GM23338 (cell line): ENCODE measurements around the gene POLR1E. TPM values are rescaled to one million over a fixed set of nuclear protein-coding genes. Genes with fewer than 3 reads are reported as not detected.

Source experiments
- ATAC-seq: fragments of 200-7000 bp; cut with Tn5 transposase; 3 replicates; pipeline ENCODE4 v1.9.1; 2020
- DNase-seq: peaks from one replicate; pipeline ENCODE4 v3.0.0-alpha.2; 2015; ENCODE audit warnings: low spot score
- H2AFZ ChIP-seq: fragments of 200-600 bp; sonication (generic); 2 replicates; pipeline ENCODE4 v1.8.0; 2016; ENCODE audit warnings: antibody characterized with exemption, mild to moderate bottlenecking, moderate library complexity
- H3F3A ChIP-seq: fragments of 200-600 bp; sonication (generic); replicated peaks from 2 replicates; pipeline ENCODE4 v1.8.0; 2017; ENCODE audit warnings: antibody characterized with exemption, mixed run types, low read depth
- H3K27ac ChIP-seq: fragments of 200-600 bp; sonication (generic); 2 replicates; pipeline ENCODE4 v1.6.1; 2016; ENCODE audit warnings: low read depth
- H3K27me3 ChIP-seq: fragments of 200-600 bp; sonication (generic); 2 replicates; pipeline ENCODE4 v1.8.0; 2016; ENCODE audit warnings: mild to moderate bottlenecking, mixed run types, moderate library complexity; ENCODE audit not compliant: insufficient read depth
- H3K36me3 ChIP-seq: fragments of 200-600 bp; sonication (generic); 2 replicates; pipeline ENCODE4 v1.8.0; 2016; ENCODE audit warnings: mild to moderate bottlenecking; ENCODE audit not compliant: insufficient read depth
- H3K4me1 ChIP-seq: fragments of 200-600 bp; sonication (generic); 2 replicates; pipeline ENCODE4 v1.8.0; 2016; ENCODE audit warnings: mild to moderate bottlenecking, moderate library complexity; ENCODE audit not compliant: insufficient read depth
- H3K4me2 ChIP-seq: fragments of 200-600 bp; sonication (generic); 2 replicates; pipeline ENCODE4 v1.7.1; 2017; ENCODE audit warnings: mixed run types
- H3K4me3 ChIP-seq: fragments of 200-600 bp; sonication (generic); 2 replicates; pipeline ENCODE4 v1.6.1; 2016; ENCODE audit warnings: mixed run types
- H3K79me2 ChIP-seq: fragments of 200-600 bp; sonication (generic); replicated peaks from 2 replicates; pipeline ENCODE4 v1.8.0; 2017; ENCODE audit warnings: mild to moderate bottlenecking; ENCODE audit not compliant: insufficient read depth
- H3K9me2 ChIP-seq: fragments of 200-600 bp; sonication (generic); 2 replicates; pipeline ENCODE4 v1.8.0; 2017; ENCODE audit not compliant: insufficient read depth
- H4K20me1 ChIP-seq: fragments of 200-600 bp; sonication (generic); replicated peaks from 2 replicates; pipeline ENCODE4 v1.8.0; 2017; ENCODE audit warnings: mild to moderate bottlenecking; ENCODE audit not compliant: insufficient read depth
- H3K27ac Mint-ChIP-seq: 2 replicates; pipeline ENCODE4 v1.8.0; 2020; ENCODE audit warnings: inconsistent platforms, mild to moderate bottlenecking, moderate library complexity, mixed read lengths
- H3K27me3 Mint-ChIP-seq: 3 replicates; pipeline ENCODE4 v1.8.0; 2022; ENCODE audit warnings: low read depth, mild to moderate bottlenecking, moderate library complexity, mixed read lengths, inconsistent platforms; ENCODE audit not compliant: insufficient read depth, poor library complexity
- H3K36me3 Mint-ChIP-seq: 3 replicates; pipeline ENCODE4 v1.8.0; 2021; ENCODE audit warnings: low read depth, mild to moderate bottlenecking, inconsistent platforms, moderate library complexity, mixed read lengths
- H3K4me1 Mint-ChIP-seq: 3 replicates; pipeline ENCODE4 v1.8.0; 2020; ENCODE audit warnings: mild to moderate bottlenecking, inconsistent platforms, mixed read lengths
- H3K4me3 Mint-ChIP-seq: 3 replicates; pipeline ENCODE4 v1.8.0; 2021; ENCODE audit warnings: moderate library complexity, mild to moderate bottlenecking, inconsistent platforms, mixed read lengths
- H3K9me3 Mint-ChIP-seq: 3 replicates; pipeline ENCODE4 v1.8.0; 2020; ENCODE audit warnings: moderate library complexity, mild to moderate bottlenecking, inconsistent platforms, mixed read lengths
- CREB1 ChIP-seq: fragments of 250-450 bp; sonication (Bioruptor Pico); IDR thresholded peaks from 2 replicates; pipeline ENCODE4 v1.5.0; 2020; ENCODE audit warnings: low read depth, mild to moderate bottlenecking, moderate library complexity
- CTCF ChIP-seq, 2 experiments: fragments of 200-600 bp in 1 of 2; sonication (generic) in 1 of 2; conservative IDR thresholded peaks; 2 replicates each; pipeline versions ENCODE4 v1.5.1 to v1.6.1; 2016 to 2017; ENCODE audit warnings: antibody characterized with exemption in 2 of 2, low read depth in 2 of 2, mild to moderate bottlenecking in 2 of 2, moderate library complexity in 1 of 2
- ETS1 ChIP-seq: IDR thresholded peaks from 2 replicates; pipeline ENCODE4 v1.6.1; 2016; ENCODE audit warnings: antibody characterized with exemption
- EZH2 ChIP-seq: fragments of 200-600 bp; sonication (generic); IDR thresholded peaks from one replicate; pipeline ENCODE4 v1.8.0; 2017; ENCODE audit warnings: antibody characterized with exemption, mild to moderate bottlenecking, low read depth; ENCODE audit not compliant: unreplicated experiment
- EZH2phosphoT487 ChIP-seq: fragments of 200-600 bp; sonication (generic); IDR thresholded peaks from one replicate; pipeline ENCODE4 v1.8.1; 2018; ENCODE audit warnings: antibody characterized with exemption; ENCODE audit not compliant: unreplicated experiment
- JUNB ChIP-seq: IDR thresholded peaks from one replicate; pipeline ENCODE4 v1.6.1; 2016; ENCODE audit warnings: antibody characterized with exemption; ENCODE audit not compliant: unreplicated experiment
- NANOG ChIP-seq: IDR thresholded peaks from 2 replicates; pipeline ENCODE4 v1.6.1; 2016; ENCODE audit warnings: antibody characterized with exemption, borderline replicate concordance
- POLR2AphosphoS5 ChIP-seq: IDR thresholded peaks from 2 replicates; pipeline ENCODE4 v1.6.1; 2016; ENCODE audit warnings: antibody characterized with exemption, low read depth
- REST ChIP-seq: IDR thresholded peaks from one replicate; pipeline ENCODE4 v1.6.1; 2018; ENCODE audit warnings: antibody characterized with exemption; ENCODE audit not compliant: unreplicated experiment
- STAT1 ChIP-seq: IDR thresholded peaks from one replicate; pipeline ENCODE4 v1.6.1; 2016; ENCODE audit warnings: antibody characterized with exemption; ENCODE audit not compliant: unreplicated experiment
- ZNF114 ChIP-seq: fragments of 250-450 bp; sonication (Bioruptor Pico); IDR thresholded peaks from 2 replicates; pipeline ENCODE4 v1.5.0; 2020; ENCODE audit warnings: mild to moderate bottlenecking, moderate library complexity
- ZNF331 ChIP-seq: fragments of 250-450 bp; sonication (Bioruptor Pico); IDR thresholded peaks from 2 replicates; pipeline ENCODE4 v1.5.0; 2020; ENCODE audit warnings: low read depth, mild to moderate bottlenecking, moderate library complexity
- ZNF462 ChIP-seq: fragments of 250-450 bp; sonication (Bioruptor Pico); IDR thresholded peaks from 2 replicates; pipeline ENCODE4 v1.5.0; 2020; ENCODE audit warnings: mild to moderate bottlenecking, moderate library complexity
- polyA plus RNA-seq: library from polyadenylated mRNA; unstranded; fragments of >200 nt; fragmentation: Nextera tagmentation; extraction: Ambion mirVana; gene quantifications from 2 replicates; pipeline ENCODE4 v1.2.1, GENCODE V29; 2016
- total RNA-seq: library from RNA; depleted of rRNA; stranded (reverse); fragments of >200 nt; shearing (Covaris generic); gene quantifications from 2 replicates; pipeline ENCODE4 v1.2.3, GENCODE V29; 2014

The POLR1E gene
- total and polyA plus RNA-seq, 2 experiments from 2014 or later, result 19.2 to 45.5 TPM

- peaks cover 9% of the 10 kb centered on the region; the same call in 1 of the 2 replicates for H3K4me1 ChIP-seq
- Mint-ChIP-seq H3K27ac (no peak overlapping the region), H3K4me3 (no peak overlapping the region), H3K27me3 (no peaks in the 10 kb centered on the region), H3K9me3 (no peaks in the 10 kb centered on the region), H3K4me1 (peaks cover 26% of the 10 kb centered on the region; the same call in 2 of the 3 replicates), H3K36me3 (peaks cover 18% of the 10 kb centered on the region; the same call in 2 of the 3 replicates)
- ATAC-seq, result no peak
- H3K9me2 ChIP-seq, result no peaks in the 10 kb centered on the region
- no peak overlapping the region for H2AFZ ChIP-seq
- H3K27ac ChIP-seq, result no peak overlapping the region
- peaks cover 74% of the 10 kb centered on the region for H4K20me1 ChIP-seq
- H3F3A ChIP-seq, result peaks cover 3% of the 10 kb centered on the region; the same call in 1 of the 2 replicates
- peaks cover 100% of the 10 kb centered on the region for H3K79me2 ChIP-seq
- no peak for DNase-seq
- no peaks in the 10 kb centered on the region for H3K36me3 ChIP-seq
- no peak overlapping the region for H3K4me3 ChIP-seq
- TF ChIP-seq NANOG (no peak), POLR2AphosphoS5 (no peak), EZH2 (no peak), ZNF462 (CRISPR knock-in tag) (no peak), ETS1 (no peak), ZNF114 (CRISPR knock-in tag) (no peak), EZH2phosphoT487 (no peak), JUNB (no peak), ZNF331 (CRISPR knock-in tag) (no peak), CREB1 (CRISPR knock-in tag) (no peak), STAT1 (no peak), REST (no peak), CTCF (conservative IDR thresholded peaks at IDR 0.05; ENCODE audit: low read depth in 2 of 2) (no peak)
- no peak overlapping the region for H3K4me2 ChIP-seq
- H3K27me3 ChIP-seq, result no peaks in the 10 kb centered on the region
Measured at GRCh38 chr9:37454238-37454637, 31.5 kb upstream of the POLR1E start.
